HUES48 (cell line): ENCODE data around the gene MAP4K2.

Experiments
- H3K27ac ChIP-seq: one replicate; pipeline ENCODE4 v1.7.0; 2013; ENCODE audit warnings: low read depth, low read length, inconsistent platforms
- H3K27me3 ChIP-seq: 2 replicates; pipeline ENCODE4 v1.6.1; 2013; ENCODE audit warnings: mild to moderate bottlenecking, low read length; ENCODE audit not compliant: control insufficient read depth, insufficient read depth
- H3K36me3 ChIP-seq: 2 replicates; pipeline ENCODE4 v1.6.1; 2013; ENCODE audit warnings: low read length; ENCODE audit not compliant: control insufficient read depth, insufficient read depth
- H3K4me1 ChIP-seq: 2 replicates; pipeline ENCODE4 v1.6.1; 2013; ENCODE audit warnings: mild to moderate bottlenecking, low read length; ENCODE audit not compliant: control insufficient read depth, insufficient read depth
- H3K4me3 ChIP-seq: 2 replicates; pipeline ENCODE4 v1.5.1; 2013; ENCODE audit warnings: mild to moderate bottlenecking, low read depth, low read length
- H3K9ac ChIP-seq: 2 replicates; pipeline ENCODE4 v1.6.1; 2013; ENCODE audit warnings: mild to moderate bottlenecking, low read depth, low read length, moderate library complexity
- H3K9me3 ChIP-seq: 2 replicates; pipeline ENCODE4 v1.6.1; 2013; ENCODE audit warnings: low read length; ENCODE audit not compliant: control insufficient read depth, insufficient read depth

Gene MAP4K2

GRCh38 chr11:64836448-64837072 is 33.5 kb upstream of the MAP4K2 start:
- no peak overlapping the region for H3K9ac ChIP-seq
- H3K27me3 ChIP-seq = no peaks in the 10 kb centered on the region
- H3K9me3 ChIP-seq = no peaks in the 10 kb centered on the region
- H3K27ac ChIP-seq = no peak overlapping the region
- no peaks in the 10 kb centered on the region for H3K4me1 ChIP-seq
- no peak overlapping the region for H3K4me3 ChIP-seq
- peaks cover 69% of the 10 kb centered on the region for H3K36me3 ChIP-seq

DNA sequence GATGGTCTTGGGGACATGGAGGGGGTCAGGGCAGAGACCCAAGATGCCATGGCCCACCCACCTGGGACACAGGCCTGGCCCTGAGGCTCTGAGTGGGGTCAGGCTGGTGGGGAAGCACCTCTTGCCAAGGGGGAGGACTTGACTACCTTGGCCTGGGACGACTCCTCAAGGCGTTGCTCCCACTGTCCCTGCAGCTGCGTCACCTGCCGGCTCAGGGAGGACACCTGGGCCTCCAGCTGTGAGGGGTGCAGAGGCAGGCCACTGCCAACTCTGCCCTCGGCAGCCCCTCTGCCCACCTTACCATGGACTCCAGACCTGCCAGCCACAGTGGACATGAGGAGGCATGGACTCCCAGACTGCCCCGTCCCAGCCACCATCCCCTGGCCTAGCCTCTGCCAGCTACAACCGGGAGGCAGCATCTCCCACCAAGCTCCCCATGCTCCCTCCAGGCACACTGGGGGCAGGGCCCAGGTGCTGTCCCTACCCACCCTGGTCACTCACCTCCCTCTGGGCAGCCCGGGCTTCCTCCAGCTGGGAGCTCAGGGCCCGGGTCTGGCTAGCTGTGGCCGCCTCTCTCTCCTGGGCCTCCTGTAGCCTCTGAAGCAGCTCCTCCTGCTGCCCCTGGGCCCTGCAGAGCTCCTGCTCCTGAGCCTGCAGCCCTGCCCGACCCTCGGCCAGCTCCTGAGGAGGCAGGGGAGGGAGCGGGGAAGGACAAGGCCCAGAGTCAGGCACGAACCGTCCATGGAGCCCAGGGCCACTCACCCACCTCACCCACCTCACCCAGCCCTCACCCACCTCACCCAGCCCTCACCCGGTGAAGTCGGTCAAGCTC is 32.8 kb upstream of the MAP4K2 start:
- Histone ChIP-seq H3K27ac (no peak overlapping the region), H3K4me3 (no peak overlapping the region), H3K4me1 (no peaks in the 10 kb centered on the region), H3K27me3 (no peaks in the 10 kb centered on the region), H3K9ac (no peak overlapping the region), H3K9me3 (no peaks in the 10 kb centered on the region), H3K36me3 (peaks cover 74% of the 10 kb centered on the region)

GRCh38 chr11:64834723-64835615 is 32.0 kb upstream of the MAP4K2 start:
- Histone ChIP-seq H3K4me3 (no peak overlapping the region), H3K27ac (no peak overlapping the region), H3K36me3 (peaks cover 76% of the 10 kb centered on the region), H3K4me1 (no peaks in the 10 kb centered on the region), H3K9ac (no peak overlapping the region), H3K9me3 (no peaks in the 10 kb centered on the region), H3K27me3 (no peaks in the 10 kb centered on the region)

- no peaks in the 10 kb centered on the region for H3K9me3 ChIP-seq
- no peak overlapping the region for H3K27ac ChIP-seq
- H3K27me3 ChIP-seq = no peaks in the 10 kb centered on the region
- no peak overlapping the region for H3K9ac ChIP-seq
- no peaks in the 10 kb centered on the region for H3K4me1 ChIP-seq
- H3K36me3 ChIP-seq = peaks cover 77% of the 10 kb centered on the region
- no peak overlapping the region for H3K4me3 ChIP-seq
Observed at GRCh38 chr11:64834031-64834722, 31.2 kb upstream of the MAP4K2 start.

DNA sequence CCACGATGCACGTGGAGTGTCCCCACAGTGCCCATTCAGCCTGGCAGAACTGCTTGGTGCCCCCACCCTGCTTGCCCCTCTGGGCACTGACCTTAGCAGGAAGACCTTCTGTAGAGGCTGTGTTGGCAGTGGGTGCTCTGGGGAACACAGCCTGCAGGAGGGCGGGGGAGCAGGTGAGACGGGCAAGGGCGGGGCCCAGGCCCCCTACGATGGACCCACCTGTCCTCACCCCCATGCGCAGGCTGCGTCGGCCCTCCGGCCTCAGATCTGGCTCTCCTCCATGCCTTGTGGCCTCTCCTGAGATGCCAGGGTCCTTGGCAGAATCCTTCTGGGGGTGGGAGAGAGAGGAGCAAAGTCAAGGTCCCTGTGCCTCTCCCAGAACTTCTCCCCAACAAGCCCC is 30.5 kb upstream of the MAP4K2 start:
- Histone ChIP-seq H3K27me3 (no peaks in the 10 kb centered on the region), H3K4me3 (no peak overlapping the region), H3K9ac (no peak overlapping the region), H3K4me1 (no peaks in the 10 kb centered on the region), H3K27ac (no peak overlapping the region), H3K9me3 (no peaks in the 10 kb centered on the region), H3K36me3 (peaks cover 73% of the 10 kb centered on the region)

DNA sequence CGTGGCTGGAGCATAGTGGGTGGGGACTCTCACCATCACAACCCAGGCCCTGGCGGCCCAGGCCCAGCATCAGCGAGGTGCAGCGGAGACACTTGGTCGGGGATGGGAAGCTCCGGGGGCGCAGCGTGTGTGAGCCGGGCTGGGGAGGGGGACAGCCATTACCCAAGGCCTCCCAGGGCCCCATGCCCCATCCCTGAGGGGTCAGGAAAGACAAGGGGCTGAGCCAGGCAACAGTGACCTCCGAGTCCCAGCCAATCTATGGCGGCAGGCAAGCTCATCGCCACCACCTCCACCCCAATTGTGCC is 30.1 kb upstream of the MAP4K2 start:
- Histone ChIP-seq H3K27me3 (no peaks in the 10 kb centered on the region), H3K4me1 (no peaks in the 10 kb centered on the region), H3K36me3 (peaks cover 70% of the 10 kb centered on the region), H3K27ac (no peak overlapping the region), H3K4me3 (no peak overlapping the region), H3K9me3 (no peaks in the 10 kb centered on the region), H3K9ac (no peak overlapping the region)

GRCh38 chr11:64832467-64833197 is 29.6 kb upstream of the MAP4K2 start:
- H3K9me3 ChIP-seq = no peaks in the 10 kb centered on the region
- H3K4me1 ChIP-seq = no peaks in the 10 kb centered on the region

GRCh38 chr11:64831411-64831891 is 28.4 kb upstream of the MAP4K2 start:
- no peaks in the 10 kb centered on the region for H3K4me1 ChIP-seq
- no peak overlapping the region for H3K4me3 ChIP-seq
- H3K27ac ChIP-seq = no peak overlapping the region
- no peak overlapping the region for H3K9ac ChIP-seq
- H3K27me3 ChIP-seq = no peaks in the 10 kb centered on the region
- peaks cover 66% of the 10 kb centered on the region for H3K36me3 ChIP-seq
- H3K9me3 ChIP-seq = no peaks in the 10 kb centered on the region

More at GRCh38 chr11:64832467-64833197, 29.6 kb upstream of the MAP4K2 start:
- Histone ChIP-seq H3K27me3 (no peaks in the 10 kb centered on the region), H3K9ac (no peak overlapping the region), H3K36me3 (peaks cover 65% of the 10 kb centered on the region), H3K27ac (no peak overlapping the region), H3K4me3 (no peak overlapping the region)

GRCh38 chr11:64829536-64830251 is 26.7 kb upstream of the MAP4K2 start:
- H3K36me3 ChIP-seq = peaks cover 64% of the 10 kb centered on the region
- no peak overlapping the region for H3K4me3 ChIP-seq
- H3K27me3 ChIP-seq = no peaks in the 10 kb centered on the region

GRCh38 chr11:64827451-64827839 is 24.4 kb upstream of the MAP4K2 start:
- H3K4me3 ChIP-seq = no peak overlapping the region
- no peak overlapping the region for H3K9ac ChIP-seq
- H3K36me3 ChIP-seq = peaks cover 44% of the 10 kb centered on the region
- no peaks in the 10 kb centered on the region for H3K4me1 ChIP-seq
- no peaks in the 10 kb centered on the region for H3K9me3 ChIP-seq
- H3K27ac ChIP-seq = no peak overlapping the region
- no peaks in the 10 kb centered on the region for H3K27me3 ChIP-seq

More at GRCh38 chr11:64829536-64830251, 26.7 kb upstream of the MAP4K2 start:
- no peak overlapping the region for H3K9ac ChIP-seq
- H3K4me1 ChIP-seq = no peaks in the 10 kb centered on the region
- no peak overlapping the region for H3K27ac ChIP-seq
- H3K9me3 ChIP-seq = no peaks in the 10 kb centered on the region
